Stimulated activated CD8-positive, alpha-beta memory T cell treated with anti-CD3 and anti-CD28 coated beads, Interleukin-15, amount 100 ng/mL, for 24 hours (primary cell): ENCODE results near the gene POMGNT1.
"Not testable (repeated sequence)": the region's sequence is repeated elsewhere in the genome, so short reads cannot be mapped to it uniquely, and the experiment has no call there.

ENCODE experiments used
- DNase-seq: peaks from one replicate; pipeline ENCODE4 v3.0.0-alpha.2; 2020; ENCODE audit warnings: low read depth

The POMGNT1 gene

DNA sequence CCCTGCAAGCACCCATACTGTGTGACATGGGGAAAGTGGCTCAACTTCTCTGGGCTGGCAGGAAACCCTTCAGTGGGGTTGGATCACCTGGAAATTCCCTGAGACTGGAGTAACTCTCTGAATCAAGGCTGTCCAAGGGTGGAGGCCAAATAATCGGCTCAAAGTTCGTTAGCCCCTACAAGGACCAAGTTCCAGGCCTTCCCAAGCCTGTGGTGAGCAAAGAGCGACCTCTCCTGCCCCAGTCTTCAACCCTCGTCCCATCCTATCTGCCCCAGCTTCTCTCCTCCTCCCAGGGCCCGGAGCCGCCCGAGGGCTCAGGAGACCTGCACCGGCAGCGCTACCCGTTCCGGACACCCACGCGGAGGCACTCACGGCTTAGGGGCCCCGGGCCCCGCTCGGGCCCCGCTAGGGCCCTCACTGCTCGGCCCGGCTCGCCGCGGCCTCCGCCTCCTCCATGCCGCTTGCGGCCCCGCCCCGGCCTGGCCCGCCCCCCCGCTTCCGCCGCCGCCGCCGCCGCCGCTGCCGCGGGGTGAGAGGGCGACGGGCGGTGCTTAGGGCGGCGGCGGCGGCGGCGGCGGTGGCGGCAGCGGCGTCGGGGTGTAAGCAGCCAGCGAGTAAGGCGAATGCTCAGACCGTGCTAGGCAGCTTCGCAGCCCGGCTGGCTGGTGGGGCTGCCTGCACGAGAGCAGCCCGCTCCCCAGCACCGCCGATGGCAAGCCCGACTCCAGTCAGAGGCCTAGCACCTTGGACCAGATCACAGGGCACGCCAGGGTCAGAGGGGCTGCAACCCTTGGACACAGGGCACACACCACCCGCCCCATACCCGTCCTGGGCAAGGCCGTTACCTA is at the start of gene POMGNT1:
TSS of gene POMGNT1 (minus strand) at position 471 of the 848 bp plus-strand sequence. CDS start 613 bp downstream, outside the sequence.
- DNase-seq: peak; percentile 63

DNA sequence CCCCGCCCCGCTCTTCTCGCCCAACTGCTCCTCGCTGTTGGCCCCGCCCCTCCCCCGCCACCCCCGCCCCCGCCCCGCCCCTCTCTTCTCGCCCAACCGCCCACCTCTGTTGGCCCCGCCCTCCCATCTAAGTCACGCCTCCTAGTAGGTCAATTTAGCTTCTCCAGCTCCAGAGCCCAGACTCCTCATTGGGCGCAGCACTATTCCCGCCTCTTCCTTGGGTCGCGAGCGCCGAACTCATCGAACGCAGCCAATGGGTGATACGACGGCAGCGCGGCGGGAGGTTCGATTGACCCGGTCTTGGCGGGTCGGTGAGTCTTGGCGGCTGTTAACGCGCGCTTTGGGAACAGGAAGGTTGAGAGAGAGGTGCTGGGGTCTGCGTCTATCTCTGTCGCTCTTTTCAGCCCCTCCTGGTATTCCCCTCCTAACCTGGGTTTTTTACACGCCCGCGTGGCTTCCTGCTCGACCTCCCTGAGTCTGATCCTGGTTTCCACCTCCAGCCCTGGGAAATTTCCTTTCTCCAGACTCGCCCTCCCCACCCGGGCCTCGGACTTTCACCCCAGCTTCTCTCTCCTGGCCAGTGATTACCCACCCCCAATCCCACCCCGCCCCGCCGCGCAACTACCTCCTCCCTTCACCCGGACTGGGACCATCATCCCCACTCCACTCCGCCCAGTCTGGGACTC is 49.3 kb upstream of the POMGNT1 start, which contains the start of gene RAD54L:
TSS of gene RAD54L (plus strand) at position 328 of the 686 bp plus-strand sequence. CDS start 643 bp downstream, outside the sequence.
- peak; percentile 80 for DNase-seq

DNA sequence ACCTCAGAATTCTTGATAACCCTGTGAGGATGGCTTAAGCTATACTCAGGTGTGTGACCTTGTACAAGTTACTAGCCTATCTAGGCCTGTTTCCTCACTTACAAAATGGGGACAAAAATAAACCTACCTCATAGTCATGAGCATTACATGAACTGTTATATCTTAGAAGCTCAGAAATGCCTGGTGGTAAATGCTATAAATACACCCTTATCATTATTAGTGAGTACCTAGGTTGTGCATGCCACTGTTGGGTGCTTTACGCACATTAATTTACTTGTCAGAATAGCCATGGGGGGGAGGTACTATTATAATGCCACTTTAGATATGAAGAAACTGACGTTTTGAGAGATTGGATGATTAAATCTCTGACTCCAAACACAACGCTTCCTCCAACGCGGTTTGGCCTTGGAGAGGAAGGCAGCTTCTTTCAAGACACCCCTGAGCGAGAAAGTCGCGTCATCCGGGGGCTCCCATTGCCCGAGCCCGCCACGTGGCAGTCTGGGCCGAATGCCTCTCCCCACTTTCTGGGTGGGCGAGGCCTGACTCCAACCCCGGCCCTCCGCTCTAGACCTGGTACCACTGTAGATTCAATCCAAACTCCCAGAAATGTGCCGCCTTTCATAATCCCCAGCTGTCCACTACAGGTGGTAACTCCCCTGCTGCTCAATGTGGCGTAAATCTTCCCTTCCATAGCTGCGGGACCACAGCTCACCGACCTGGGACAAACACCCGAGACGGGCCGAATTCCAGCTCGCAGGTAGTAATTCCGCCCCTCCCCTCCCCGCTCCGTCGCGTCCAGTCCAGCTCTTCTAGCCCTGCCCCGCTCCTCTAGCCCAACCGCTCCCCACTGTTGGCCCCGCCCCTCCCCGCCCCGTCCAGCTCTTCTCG is 48.6 kb upstream of the POMGNT1 start:
- peak; percentile 33 for DNase-seq

DNA sequence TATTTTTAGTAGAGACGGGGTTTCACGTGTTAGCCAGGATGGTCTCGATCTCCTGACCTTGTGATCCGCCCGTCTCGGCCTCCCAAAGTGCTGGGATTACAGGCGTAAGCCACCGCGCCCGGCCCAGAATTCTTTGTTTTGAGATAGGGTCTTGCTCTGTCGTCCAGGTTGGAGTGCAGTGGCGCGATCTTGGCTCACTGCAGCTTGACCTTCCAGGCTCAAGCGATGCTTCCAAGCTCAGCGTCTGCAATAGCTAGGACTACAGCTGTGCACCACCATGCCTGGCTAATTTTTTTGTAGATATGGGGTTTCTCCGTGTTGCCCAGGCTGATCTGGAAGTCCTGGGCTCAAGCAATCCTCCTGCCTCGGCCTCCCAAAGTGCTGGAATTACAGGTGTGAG is 47.9 kb upstream of the POMGNT1 start:
- DNase-seq: not testable (repeated sequence)

DNA sequence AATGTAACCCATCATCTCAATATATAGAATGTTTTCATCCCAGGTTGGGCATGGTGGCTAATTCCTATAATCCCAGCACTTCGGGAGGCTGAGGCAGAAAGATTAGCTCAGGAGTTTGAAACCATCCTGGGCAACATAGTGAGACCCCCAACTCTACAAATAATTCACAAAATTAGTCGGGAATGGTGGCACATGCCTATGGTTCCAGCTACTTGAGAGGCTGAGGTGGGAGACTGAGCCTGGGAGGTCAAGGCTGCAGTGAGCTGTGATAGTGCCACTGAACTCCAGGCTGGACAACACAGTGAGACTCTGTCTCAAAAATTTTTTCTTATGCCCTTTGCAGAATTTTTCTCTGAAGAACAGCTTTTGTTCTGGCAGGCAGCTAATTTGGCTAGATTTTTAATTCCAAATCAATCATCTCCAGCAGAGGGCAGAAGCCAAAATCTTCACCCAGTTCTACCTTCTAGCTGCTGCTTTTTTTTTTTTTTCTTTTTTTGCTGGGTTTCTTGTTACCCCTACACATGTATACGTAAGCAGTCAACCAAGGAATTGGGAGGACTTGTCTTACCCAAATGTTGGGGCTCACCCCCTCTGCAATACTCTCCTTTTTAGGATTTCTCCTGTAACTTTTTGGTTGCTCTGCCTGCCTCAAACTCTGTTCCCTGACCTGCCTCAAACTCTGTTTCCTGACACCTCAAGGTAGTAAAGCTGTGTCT is 46.6 kb upstream of the POMGNT1 start:
- DNase-seq: no peak

DNA sequence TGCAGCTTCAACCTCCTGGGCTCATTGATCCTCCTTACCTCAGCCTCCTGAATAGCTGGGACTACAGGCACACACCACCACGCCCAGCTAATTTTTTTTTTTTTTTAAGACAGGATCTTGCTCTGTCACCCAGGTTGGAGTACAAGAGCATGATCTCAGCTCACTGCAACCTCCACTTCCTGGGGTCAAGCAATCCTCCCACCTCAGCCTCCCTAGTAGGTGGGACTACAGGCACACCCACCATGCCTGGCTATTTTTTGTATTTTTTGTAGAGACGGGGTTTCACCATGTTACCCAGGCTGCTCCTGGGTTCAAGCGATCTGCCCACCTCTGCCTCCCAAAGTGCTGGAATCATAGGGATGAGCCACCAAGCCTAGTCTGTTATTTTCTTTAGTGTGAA is 45.6 kb upstream of the POMGNT1 start:
- DNase-seq: not testable (repeated sequence)

DNA sequence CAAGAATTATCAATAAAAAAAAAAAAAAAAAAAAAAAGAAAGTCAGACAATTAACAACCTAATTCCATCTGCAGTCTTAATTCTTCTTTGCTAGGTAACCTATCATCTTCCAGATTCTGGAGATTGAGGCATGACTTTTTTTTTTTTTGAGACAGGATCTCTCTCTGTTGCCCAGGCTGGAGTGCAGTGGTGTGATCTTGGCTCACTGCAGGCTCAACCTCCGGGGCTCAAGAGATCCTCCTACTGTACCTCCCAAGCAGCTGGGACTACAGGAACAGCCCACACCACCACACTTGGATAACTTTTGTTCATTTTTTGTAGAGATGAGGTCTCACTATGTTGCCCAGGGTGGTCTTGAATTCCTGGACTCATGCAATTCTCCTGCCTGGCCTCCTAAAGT is 44.7 kb upstream of the POMGNT1 start:
- no peak for DNase-seq

DNA sequence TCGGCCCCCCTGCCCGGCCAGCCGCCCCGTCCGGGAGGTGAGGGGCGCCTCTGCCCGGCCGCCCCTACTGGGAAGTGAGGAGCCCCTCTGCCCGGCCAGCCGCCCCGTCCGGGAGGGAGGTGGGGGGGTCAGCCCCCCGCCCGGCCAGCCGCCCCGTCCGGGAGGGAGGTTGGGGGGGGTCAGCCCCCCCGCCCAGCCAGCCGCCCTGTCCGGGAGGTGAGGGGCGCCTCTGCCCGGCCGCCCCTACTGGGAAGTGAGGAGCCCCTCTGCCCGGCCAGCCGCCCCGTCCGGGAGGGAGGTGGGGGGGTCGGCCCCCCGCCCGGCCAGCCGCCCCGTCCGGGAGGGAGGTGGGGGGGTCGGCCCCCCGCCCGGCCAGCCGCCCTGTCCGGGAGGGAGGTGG is 43.5 kb upstream of the POMGNT1 start:
- DNase-seq: not testable (repeated sequence)

DNA sequence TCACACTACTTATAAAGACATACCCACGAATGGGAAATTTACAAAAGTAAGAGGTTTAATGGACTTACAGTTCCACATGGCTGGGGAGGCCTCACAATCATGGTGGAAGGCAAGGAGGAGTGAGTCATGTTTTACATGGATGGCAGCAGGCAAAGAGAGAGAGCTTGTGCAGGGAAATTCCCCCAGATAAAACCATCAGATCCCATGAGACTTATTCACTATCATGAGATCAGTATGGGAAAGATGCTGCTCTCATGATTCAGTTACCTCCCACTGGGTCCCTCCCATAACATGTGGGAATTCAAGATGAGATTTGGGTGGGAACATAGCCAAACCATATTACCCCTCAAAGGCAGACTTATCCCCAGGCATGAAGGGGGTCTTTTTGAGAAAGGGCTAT is 40.6 kb upstream of the POMGNT1 start:
- DNase-seq: not testable (repeated sequence)

DNA sequence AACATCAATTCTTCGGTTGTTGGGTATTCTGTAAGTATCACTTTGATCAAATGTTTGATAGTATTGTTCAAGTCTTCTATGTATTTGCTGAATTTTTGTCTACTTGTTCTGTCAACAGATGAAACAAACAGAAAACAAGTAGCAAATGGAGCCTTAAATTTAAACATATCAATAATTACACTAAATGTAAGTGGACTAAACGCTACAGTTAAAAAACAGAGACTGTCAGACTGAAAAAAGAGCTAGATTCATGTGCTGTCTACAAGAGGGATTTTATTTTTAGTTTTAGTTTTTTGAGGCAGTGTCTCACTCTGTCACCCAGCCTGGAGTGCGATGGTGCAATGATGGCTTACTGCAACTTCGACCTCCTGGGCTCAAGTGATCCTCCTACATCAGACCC is 38.6 kb upstream of the POMGNT1 start:
- DNase-seq: no peak

DNA sequence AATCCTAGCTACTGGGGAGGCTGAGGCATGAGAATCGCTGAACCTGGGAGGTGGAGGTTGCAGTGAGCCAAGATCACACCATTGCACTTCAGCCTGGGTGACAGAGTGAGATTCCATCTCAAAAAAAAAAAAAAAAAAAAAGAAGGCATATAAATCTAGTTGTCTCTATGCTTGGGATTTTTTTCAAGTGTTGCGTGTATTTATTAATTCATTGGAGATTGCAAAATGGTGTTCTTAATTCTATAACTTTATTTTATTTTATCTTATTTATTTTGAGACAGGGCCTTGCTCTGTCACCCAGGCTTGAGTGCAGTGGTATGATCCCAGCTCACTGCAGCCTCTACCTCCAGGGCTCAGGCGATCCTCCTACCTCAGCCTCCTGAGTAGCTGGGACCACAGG is 33.0 kb upstream of the POMGNT1 start:
- DNase-seq: not testable (repeated sequence)

DNA sequence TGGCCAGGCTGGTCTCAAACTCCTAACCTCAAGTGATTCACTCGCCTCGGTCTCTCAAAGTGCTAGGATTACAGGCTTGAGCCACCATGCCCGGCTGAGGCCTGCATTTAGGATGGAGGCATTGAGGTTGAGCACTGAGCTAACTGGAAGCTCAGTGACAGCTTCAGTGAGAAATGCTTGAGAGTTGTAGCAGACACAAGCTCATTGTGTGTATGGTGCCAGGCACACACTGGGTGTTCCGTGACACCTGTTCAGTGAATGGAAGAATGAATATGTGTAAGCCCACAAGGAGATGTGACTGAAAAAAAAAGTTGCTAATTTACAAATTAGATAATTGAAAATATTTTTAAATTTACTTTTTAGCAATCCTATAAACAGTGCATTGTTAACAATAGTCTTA is 26.7 kb upstream of the POMGNT1 start:
- no peak for DNase-seq

DNA sequence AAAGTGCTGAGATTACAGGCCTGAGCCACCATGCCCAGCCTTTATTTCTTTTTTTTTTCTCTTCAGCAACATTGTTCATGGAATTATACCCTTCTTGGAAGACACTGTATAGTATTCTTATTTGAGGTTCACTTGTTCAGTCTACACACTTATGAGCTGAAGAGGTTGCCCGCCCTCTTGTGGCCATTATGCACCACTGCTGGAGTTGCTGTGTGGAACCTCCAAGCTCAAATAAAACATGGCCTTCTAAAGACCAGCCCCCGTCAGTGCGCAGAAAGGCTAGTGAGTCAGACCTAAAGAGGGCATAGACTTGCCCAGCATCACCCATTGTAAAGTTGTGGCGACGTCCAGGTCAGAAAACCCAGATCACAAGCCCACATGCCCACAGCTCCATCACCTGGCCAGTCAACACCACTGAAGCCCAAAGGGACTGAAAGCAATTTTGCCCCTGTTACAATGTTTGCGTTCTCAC is 25.3 kb upstream of the POMGNT1 start:
- no peak for DNase-seq

DNA sequence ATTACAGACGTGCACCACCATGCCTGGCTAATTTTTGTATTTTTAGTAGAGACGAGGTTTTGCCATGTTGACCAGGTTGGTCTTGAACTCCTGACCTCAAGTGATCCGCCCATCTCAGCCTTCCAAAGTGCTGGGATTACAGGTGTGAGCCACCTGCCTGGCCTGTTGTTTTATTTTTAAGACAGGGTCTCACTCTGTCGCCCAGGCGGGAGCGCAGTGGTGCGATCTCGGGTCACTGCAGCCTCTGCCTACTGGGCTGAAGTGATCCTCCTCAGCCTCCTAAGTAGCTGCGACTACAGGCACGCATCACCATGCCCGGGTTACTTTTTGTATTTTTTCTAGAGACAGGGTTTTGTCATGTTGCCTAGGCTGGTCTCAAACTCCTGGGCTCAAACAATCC is 24.8 kb upstream of the POMGNT1 start:
- DNase-seq: not testable (repeated sequence)

DNA sequence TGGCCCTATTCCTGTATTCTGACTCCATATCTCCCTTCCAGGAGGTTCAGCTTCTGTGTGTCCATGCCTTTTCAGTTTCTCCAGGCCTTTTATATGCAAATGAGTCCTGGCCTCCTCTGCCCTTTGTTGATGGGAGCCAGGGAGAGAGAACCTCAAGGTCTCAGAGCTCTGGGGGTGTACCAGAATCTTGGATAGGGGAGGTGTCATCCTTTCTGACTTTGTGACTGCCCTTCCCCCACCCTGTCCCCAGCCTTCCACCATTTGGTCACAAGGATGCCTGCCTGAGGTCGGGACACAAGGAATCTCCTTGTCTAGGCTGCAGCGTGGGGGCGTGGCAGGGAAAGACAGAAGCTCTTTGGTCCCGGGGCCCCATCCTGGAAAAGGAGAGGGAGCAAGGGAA is 23.5 kb upstream of the POMGNT1 start:
- no peak for DNase-seq

DNA sequence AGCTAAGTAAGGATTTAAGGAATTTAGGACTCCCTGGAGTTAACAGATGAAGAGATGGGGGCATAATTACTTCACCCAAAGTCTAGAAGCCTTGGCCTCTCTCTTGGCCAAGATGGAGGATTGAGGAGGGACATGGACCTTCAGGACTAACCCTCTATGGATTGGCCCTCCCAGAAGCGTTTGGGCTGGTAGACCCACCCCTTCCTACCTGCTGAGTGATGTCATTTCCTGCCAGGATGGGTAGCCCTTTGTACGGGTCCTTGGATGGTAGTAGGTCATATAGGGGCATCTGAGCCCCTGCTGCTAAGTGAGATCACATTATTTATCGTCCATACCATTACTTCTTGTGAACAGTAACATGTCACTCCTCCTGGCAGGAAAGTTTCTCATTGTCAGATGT is 22.6 kb upstream of the POMGNT1 start:
- no peak for DNase-seq

DNA sequence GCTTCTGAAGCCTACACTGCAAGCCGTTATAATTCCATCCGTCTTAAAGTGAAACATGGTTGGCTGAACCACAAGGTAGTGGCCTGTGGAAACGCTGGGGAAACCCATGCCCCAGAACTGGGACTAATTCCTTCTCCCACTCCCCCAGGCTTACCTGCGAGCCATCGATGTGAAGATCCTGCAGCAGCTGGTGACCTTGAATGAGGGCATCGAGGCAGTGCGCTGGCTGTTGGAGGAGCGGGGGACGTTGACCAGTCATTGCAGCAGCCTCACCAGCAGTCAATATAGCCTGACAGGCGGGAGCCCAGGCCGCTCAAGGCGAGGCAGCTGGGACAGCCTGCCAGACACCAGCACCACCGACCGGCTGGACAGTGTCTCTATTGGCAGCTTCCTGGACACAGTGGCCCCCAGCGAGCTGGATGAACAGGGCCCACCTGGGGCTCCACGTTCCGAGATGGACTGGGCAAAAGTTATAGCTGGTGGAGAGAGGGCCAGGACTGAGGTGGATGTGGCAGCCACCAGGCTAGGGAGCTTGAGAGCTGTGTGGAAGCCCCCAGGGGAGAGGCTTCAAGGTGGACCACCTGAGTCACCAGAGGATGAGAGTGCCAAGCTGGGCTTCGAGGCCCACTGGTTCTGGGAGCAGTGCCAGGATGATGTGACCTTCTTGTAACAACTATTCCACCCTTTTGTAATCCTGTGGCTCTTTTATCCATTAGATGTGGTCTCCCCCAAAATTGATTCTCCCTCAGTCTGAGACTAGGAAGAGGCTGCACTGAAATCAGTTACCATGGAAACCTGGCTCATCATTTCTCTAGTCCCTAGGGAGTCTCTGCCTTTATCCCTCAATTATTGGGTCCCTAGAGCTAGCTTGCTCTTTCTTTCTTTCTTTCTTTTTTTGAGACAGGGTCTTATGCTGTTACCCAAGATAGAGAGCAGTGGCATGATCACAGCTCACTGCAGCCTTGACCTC is 21.6 kb upstream of the POMGNT1 start:
- no peak for DNase-seq

DNA sequence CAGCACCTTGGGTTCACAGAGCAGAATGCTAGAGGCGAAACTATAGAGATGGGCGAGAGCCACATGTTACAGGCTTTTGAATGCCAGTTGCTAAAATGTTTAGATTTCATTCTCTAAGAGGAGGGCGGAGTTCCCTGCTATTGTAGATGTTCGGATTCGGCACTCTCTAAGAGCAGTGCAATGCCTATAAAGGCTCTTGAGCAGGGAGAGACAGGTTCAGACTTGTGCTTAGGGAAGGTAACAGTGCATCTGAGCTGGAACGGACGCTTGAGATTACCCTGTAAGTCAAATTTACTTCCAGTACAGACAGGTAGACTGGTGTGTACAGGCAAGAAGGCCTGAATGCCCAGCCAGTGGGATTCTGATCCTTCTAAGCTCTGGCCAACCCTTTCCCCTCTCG is 20.2 kb upstream of the POMGNT1 start:
- DNase-seq: no peak

DNA sequence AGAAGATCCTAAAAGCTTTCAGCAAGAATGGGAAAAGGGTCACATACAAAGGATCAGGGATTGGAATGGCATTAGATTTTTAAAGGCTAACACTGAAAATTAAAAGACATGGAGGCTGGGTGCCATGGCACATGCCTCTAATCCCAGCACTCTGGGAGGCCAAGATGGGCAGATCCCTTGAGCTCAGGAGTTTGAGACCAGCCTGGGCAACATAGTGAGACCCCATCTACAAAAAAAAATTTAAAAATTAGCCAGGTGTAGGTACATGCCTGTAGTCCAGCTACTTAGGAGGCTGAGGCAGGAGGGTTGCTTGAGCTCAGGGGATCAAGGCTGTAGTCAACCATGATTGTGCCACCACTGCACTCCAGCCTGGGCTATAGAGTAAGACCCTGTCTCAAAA is 17.3 kb upstream of the POMGNT1 start:
- no peak for DNase-seq

DNA sequence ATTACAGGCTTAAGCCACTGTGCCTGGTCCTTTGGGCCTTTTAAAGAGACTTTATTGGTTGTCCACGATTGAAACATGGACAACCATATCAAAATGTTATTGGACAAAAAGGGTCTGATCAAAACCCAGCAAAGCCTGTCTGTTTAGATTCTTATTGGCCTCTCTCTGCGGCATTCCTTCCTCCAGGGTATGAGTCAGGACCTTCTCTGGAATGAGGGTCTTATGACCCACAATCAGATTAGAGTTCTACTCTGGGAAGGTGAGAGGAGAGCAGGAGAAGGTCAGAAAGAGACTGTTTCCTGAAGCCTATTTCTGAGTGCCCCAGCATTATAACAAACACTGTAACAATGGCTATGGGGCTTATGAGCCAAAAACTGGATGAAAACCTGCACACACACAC is 12.8 kb upstream of the POMGNT1 start:
- no peak for DNase-seq
